HEK293 (cell line): Measurements from ENCODE around the gene AKNA.

Experiments
- CTCF ChIA-PET: fragments of 350-600 bp; formaldehyde crosslinking; extraction: SDS; loops from one replicate; lab custom pipeline; 2021; ENCODE audit warnings: antibody characterized with exemption; lab: Yijun Ruan, JAX
- POLR2A ChIA-PET: fragments of 300-600 bp; formaldehyde crosslinking; extraction: SDS; loops from one replicate; lab custom pipeline; 2020; ENCODE audit warnings: antibody characterized with exemption, inconsistent platforms; lab: Yijun Ruan, JAX
- H3K27ac ChIP-seq: fragments of 200-500 bp; sonication (Bioruptor generic); 2 replicates; pipeline ENCODE4 v1.5.1; 2014; ENCODE audit warnings: low read depth, low read length, control low read depth, inconsistent platforms; ENCODE audit errors: extremely low read depth
- H3K36me3 ChIP-seq, 2 experiments: fragments of 200-500 bp in 1 of 2; sonication (Bioruptor generic) in 1 of 2; 1 replicate in 1 of 2; 2 replicates in 1 of 2; pipeline ENCODE4 v1.5.1; 2014 to 2017; ENCODE audit warnings: inconsistent platforms in 2 of 2, low read length in 2 of 2; ENCODE audit not compliant: control insufficient read depth in 2 of 2, insufficient read depth in 1 of 2
- H3K4me1 ChIP-seq: fragments of 200-500 bp; sonication (Bioruptor generic); 2 replicates; pipeline ENCODE4 v1.5.1; 2014; ENCODE audit warnings: mild to moderate bottlenecking, low read length, inconsistent platforms; ENCODE audit not compliant: control insufficient read depth, insufficient read depth
- H3K4me3 ChIP-seq: 2 replicates; pipeline ENCODE4 v1.5.1; 2011; ENCODE audit warnings: low read depth, mild to moderate bottlenecking, control low read depth, low read length, moderate library complexity
- H3K9me3 ChIP-seq: fragments of 200-500 bp; sonication (Bioruptor generic); 2 replicates; pipeline ENCODE4 v1.5.1; 2014; ENCODE audit warnings: low read depth, low read length, inconsistent platforms; ENCODE audit not compliant: control insufficient read depth, insufficient read depth
- EGR2 ChIP-seq: fragments of 450-650 bp; formaldehyde crosslinking; IDR thresholded peaks from 2 replicates; pipeline ENCODE4 v1.5.1; 2016; ENCODE audit warnings: low read depth, missing biosample characterization, missing genetic modification characterization
- PRDM1 ChIP-seq: fragments of 450-650 bp; formaldehyde crosslinking; IDR thresholded peaks from 2 replicates; pipeline ENCODE4; 2016; ENCODE audit warnings: missing biosample characterization, missing genetic modification characterization
- ZBTB17 ChIP-seq: fragments of 450-650 bp; formaldehyde crosslinking; IDR thresholded peaks from 2 replicates; pipeline ENCODE4 v1.5.1; 2016; ENCODE audit warnings: missing biosample characterization, missing genetic modification characterization
- ZBTB21 ChIP-seq: fragments of 450-650 bp; formaldehyde crosslinking; IDR thresholded peaks from 2 replicates; pipeline ENCODE4 v1.5.1; 2017; ENCODE audit warnings: missing biosample characterization, missing genetic modification characterization
- ZBTB44 ChIP-seq: fragments of 450-650 bp; IDR thresholded peaks from 2 replicates; pipeline ENCODE4 v1.5.1; 2018; ENCODE audit warnings: missing biosample characterization, mild to moderate bottlenecking, missing genetic modification characterization
- ZNF239 ChIP-seq: fragments of 450-650 bp; formaldehyde crosslinking; IDR thresholded peaks from 2 replicates; pipeline ENCODE4 v1.5.1; 2016; ENCODE audit warnings: missing biosample characterization, missing genetic modification characterization
- ZNF274 ChIP-seq, 2 experiments: fragments of 200-500 bp in 1 of 2; fragments of 450-650 bp in 1 of 2; sonication (Bioruptor generic) in 1 of 2; formaldehyde crosslinking in 1 of 2; IDR thresholded peaks; 2 replicates each; pipeline versions ENCODE4 v1.5.1 to v1.6.1; 2014 to 2016; ENCODE audit warnings: borderline replicate concordance in 1 of 2, inconsistent platforms in 1 of 2, low read length in 1 of 2, missing biosample characterization in 1 of 2, missing genetic modification characterization in 1 of 2
- ZNF324 ChIP-seq: fragments of 450-650 bp; formaldehyde crosslinking; IDR thresholded peaks from 2 replicates; pipeline ENCODE4 v1.5.1; 2016; ENCODE audit warnings: missing biosample characterization, missing genetic modification characterization
- ZNF335 ChIP-seq: fragments of 450-650 bp; formaldehyde crosslinking; conservative IDR thresholded peaks from 2 replicates; pipeline ENCODE4 v1.5.1; 2016; ENCODE audit warnings: missing biosample characterization, missing genetic modification characterization
- ZNF350 ChIP-seq: fragments of 450-650 bp; formaldehyde crosslinking; IDR thresholded peaks from 2 replicates; pipeline ENCODE4 v1.5.0; 2017; ENCODE audit warnings: missing biosample characterization, mild to moderate bottlenecking, missing genetic modification characterization
- ZNF394 ChIP-seq: fragments of 450-650 bp; formaldehyde crosslinking; IDR thresholded peaks from 2 replicates; pipeline ENCODE4 v1.5.1; 2016; ENCODE audit warnings: missing biosample characterization, missing genetic modification characterization, mild to moderate bottlenecking, moderate library complexity, borderline replicate concordance
- ZNF518A ChIP-seq: fragments of 450-650 bp; formaldehyde crosslinking; conservative IDR thresholded peaks from 2 replicates; pipeline ENCODE4 v1.5.1; 2016; ENCODE audit warnings: low read depth, missing biosample characterization, missing genetic modification characterization
- ZNF544 ChIP-seq: fragments of 450-650 bp; formaldehyde crosslinking; IDR thresholded peaks from 2 replicates; pipeline ENCODE4 v1.5.0; 2017; ENCODE audit warnings: missing biosample characterization, missing genetic modification characterization
- ZNF558 ChIP-seq: fragments of 450-650 bp; formaldehyde crosslinking; IDR thresholded peaks from 2 replicates; pipeline ENCODE4 v1.5.1; 2016; ENCODE audit warnings: missing biosample characterization, missing genetic modification characterization
- ZNF585B ChIP-seq: fragments of 450-650 bp; formaldehyde crosslinking; IDR thresholded peaks from 2 replicates; pipeline ENCODE4 v1.5.1; 2016; ENCODE audit warnings: missing biosample characterization, missing genetic modification characterization
- ZNF639 ChIP-seq: fragments of 450-650 bp; formaldehyde crosslinking; IDR thresholded peaks from 2 replicates; pipeline ENCODE4 v1.5.1; 2016; ENCODE audit warnings: missing biosample characterization, missing genetic modification characterization
- ZNF664 ChIP-seq: fragments of 450-650 bp; formaldehyde crosslinking; IDR thresholded peaks from 2 replicates; pipeline ENCODE4 v1.5.1; 2016; ENCODE audit warnings: missing biosample characterization, missing genetic modification characterization
- ZNF692 ChIP-seq: fragments of 450-650 bp; formaldehyde crosslinking; IDR thresholded peaks from 2 replicates; pipeline ENCODE4 v1.5.1; 2016; ENCODE audit warnings: missing biosample characterization, missing genetic modification characterization
- ZNF837 ChIP-seq: fragments of 450-650 bp; formaldehyde crosslinking; IDR thresholded peaks from 2 replicates; pipeline ENCODE4 v1.5.1; 2016; ENCODE audit warnings: missing biosample characterization, missing genetic modification characterization
- ZSCAN18 ChIP-seq: fragments of 450-650 bp; formaldehyde crosslinking; IDR thresholded peaks from 2 replicates; pipeline ENCODE4 v1.5.1; 2016; ENCODE audit warnings: missing biosample characterization, missing genetic modification characterization
- ZXDB ChIP-seq: fragments of 450-650 bp; formaldehyde crosslinking; IDR thresholded peaks from 2 replicates; pipeline ENCODE4 v1.5.1; 2016; ENCODE audit warnings: missing biosample characterization, missing genetic modification characterization

AKNA gene

GRCh38 chr9:114318416-114318815 is 69.4 kb downstream of the AKNA start:
- POLR2A ChIA-PET = no interaction called here
- H3K4me3 ChIP-seq = no peak overlapping the region
- TF ChIP-seq ZNF544 (tag by site-specific recombination) (no peak), ZNF639 (no peak), ZNF558 (tag by site-specific recombination) (no peak), ZNF585B (tag by site-specific recombination) (no peak), ZNF239 (tag by site-specific recombination) (no peak), ZNF274 (IDR thresholded peaks at IDR 0.05; ENCODE audit: low read length) (no peak), ZNF274 (tag by site-specific recombination; IDR thresholded peaks at IDR 0.05; ENCODE audit: borderline replicate concordance) (no peak), EGR2 (tag by site-specific recombination) (no peak), ZBTB17 (tag by site-specific recombination) (no peak), ZXDB (tag by site-specific recombination) (no peak), ZNF350 (no peak), ZNF837 (no peak), ZNF664 (tag by site-specific recombination) (no peak), ZNF324 (tag by site-specific recombination) (no peak), PRDM1 (tag by site-specific recombination) (no peak)
- no peaks in the 10 kb centered on the region for H3K4me1 ChIP-seq
- CTCF ChIA-PET = no interaction called here
- H3K9me3 ChIP-seq = no peaks in the 10 kb centered on the region
- H3K36me3 ChIP-seq = no peaks in the 10 kb centered on the region
- H3K27ac ChIP-seq = peak overlapping the region; percentile 31; the same call in 1 of the 2 replicates

- no peaks in the 10 kb centered on the region for H3K9me3 ChIP-seq
- ChIA-PET POLR2A (no interaction called here), CTCF (interaction anchor here (1.1 to 1.4 kb wide), 2 partner anchors 21 to 211 kb away, joined by 3 read pairs; no protein-coding TSS in a partner anchor)
- H3K27ac ChIP-seq = peak overlapping the region; percentile 31; the same call in 1 of the 2 replicates
- H3K36me3 ChIP-seq = no peaks in the 10 kb centered on the region
- no peaks in the 10 kb centered on the region for H3K4me1 ChIP-seq
- H3K4me3 ChIP-seq = no peak overlapping the region
- TF ChIP-seq ZNF335 (tag by site-specific recombination) (peak; percentile 88), ZBTB21 (tag by site-specific recombination) (no peak), ZSCAN18 (tag by site-specific recombination) (0 out of 2 replicates have a peak, but pooled peaks have one; percentile 48), ZNF518A (tag by site-specific recombination) (peak; percentile 69), ZNF394 (tag by site-specific recombination) (no peak), ZBTB44 (tag by site-specific recombination) (peak; percentile 83), ZNF692 (tag by site-specific recombination) (peak; percentile 86)
Measured at GRCh38 chr9:114317665-114318357, 70.0 kb downstream of the AKNA start.
